CD4-positive, alpha-beta T cell treated with Interleukin-6 at 100 ng/mL for 8 hours (primary cell): Measurements from ENCODE around the gene BAHD1.

Experiments
- DNase-seq: peaks from one replicate; pipeline ENCODE4 v3.0.0-alpha.2; 2020; ENCODE audit warnings: mixed read lengths, low spot score

BAHD1 gene

DNA sequence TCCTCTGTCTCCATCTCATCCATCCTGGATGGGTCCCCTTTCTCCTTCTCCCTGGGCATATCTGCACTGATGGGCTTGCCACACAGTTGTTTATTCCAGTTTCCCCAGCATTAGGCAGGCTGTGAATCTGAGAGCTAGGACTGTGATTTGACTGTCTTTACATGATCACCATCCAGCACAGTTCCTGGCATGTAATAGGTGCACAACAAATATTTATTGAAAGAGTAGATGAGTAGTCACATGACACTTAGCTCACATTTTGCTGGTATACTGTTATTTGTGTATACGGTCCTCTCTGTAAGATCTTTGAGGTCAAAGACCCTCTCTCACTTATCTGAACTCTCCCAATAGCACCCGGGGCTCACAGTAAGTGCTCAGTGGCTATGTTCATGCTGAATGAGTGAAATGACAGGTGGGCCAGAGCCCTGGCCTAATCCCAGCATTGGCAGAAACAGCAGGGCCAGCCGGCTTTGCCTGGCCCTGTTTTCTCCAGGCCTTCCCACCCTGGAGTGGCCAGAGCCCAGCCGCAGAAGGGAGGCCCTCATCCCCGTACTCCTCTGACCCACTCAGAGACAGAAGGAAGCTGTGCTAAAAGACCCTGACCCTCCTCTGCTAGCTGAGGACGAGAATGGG is 16.2 kb upstream of the BAHD1 start:
- DNase-seq = no peak

DNA sequence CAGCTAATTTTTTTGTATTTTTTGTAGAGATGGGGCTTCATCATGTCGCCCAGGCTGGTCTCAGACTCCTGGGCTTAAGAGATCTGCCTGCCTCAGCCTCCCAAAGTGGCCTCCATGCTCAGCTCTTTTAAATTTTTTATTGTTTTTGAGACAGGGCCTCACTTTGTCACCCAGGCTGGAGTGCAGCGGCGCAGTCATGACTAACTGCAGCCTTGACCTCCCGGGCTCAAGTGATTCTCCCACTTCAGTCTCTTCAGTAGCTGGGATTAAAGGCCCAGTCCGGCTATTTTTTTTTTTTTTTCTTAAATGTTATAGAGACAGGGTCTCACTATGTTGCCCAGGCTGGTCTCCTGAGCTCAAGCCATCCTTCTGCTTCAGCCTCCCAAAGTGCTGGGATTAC is 15.1 kb upstream of the BAHD1 start:
- no peak for DNase-seq

DNA sequence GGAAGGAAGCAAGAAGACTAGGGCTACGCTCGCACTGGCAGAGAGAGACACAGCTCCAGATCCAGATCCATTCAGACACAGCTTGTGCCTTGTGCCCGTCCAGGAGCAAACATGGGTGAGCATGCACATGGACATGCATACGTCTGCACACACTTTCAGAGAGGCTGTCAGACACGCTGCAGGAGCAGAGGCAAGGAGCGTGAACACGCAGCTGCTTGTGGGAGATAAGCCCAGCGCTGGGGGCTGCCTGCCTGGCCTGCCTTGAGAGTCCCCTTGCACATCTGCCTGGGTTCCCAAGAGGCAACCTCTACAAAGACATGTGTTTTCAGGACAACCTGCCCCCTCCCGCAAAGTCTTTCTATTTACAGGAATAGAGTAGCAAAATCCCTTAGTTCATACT is 13.6 kb upstream of the BAHD1 start:
- no peak for DNase-seq

DNA sequence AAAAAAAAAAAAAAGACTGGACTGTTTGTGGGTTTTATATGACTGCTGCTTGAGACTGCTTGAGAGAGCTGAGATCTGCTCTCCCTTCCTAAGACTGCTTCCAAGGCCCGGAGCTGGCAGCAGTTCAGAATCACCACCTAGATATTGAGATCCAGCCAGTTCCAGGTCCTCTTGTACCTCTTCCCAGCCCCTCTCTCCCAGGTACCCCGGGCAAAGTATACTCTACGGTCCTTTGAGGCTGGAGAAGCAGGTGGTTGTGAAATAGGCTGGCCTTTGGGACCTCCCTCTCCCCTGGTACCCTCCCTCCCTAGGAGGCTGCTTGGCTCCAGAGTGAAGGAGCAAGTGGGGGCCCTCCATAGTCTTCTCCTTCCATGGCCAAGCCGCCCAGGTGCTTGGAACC is 12.6 kb upstream of the BAHD1 start:
- DNase-seq = no peak

DNA sequence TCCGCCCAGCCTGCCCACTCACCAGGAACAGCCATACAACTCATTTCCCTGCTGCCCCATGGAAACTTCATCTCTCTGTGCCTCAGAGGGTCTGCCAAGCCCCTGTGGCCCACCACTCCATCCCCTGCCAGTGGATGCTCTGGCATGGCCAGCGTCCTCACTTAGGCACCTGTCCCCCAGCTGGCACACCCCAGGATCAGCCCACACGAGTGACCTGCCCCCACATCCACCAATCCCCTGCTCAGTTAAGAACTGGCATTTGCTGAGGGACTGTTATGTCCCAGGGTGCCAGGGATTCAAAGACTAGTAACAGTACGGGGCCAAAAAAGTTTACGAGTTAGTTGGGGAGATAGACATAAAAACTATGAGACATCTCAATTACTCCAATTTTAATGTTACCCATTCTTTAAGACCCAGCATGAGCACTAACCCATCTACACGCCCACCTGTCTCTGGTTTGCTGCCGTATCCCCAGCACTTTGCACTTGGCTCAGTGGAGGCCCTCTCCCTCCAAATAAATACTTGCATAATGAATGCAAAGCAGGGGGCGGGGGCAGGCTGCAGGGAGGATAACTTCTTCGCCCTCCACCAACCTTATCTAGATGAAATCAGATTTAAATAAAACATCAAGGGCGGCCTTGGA is 11.6 kb upstream of the BAHD1 start:
- no peak for DNase-seq

DNA sequence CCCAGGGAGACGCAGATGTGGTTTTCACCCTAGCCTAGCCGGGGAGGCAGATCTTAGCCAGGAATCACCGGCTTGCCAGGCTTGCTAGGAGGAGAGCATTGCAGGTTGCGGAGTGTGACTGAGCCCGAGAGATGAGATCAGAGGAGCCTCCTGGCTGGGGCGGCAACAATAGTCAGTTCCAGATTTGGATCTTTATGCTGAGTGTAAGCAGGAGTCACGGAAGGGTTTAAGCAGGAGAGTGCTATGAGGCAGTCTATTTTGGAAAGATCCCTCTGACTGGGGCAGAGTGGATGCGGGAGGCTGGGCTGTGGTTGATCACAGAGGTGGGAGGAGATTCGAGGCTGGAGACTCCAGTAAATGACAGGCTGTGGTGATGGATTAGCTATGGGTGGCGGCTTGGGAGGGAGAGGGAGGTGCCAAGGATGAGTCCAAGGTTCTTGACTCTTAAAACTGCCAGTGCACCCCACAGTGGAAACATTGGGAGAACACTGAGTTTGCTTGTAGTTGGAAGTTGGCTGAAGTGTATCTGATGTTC is 10.4 kb upstream of the BAHD1 start:
- no peak for DNase-seq

DNA sequence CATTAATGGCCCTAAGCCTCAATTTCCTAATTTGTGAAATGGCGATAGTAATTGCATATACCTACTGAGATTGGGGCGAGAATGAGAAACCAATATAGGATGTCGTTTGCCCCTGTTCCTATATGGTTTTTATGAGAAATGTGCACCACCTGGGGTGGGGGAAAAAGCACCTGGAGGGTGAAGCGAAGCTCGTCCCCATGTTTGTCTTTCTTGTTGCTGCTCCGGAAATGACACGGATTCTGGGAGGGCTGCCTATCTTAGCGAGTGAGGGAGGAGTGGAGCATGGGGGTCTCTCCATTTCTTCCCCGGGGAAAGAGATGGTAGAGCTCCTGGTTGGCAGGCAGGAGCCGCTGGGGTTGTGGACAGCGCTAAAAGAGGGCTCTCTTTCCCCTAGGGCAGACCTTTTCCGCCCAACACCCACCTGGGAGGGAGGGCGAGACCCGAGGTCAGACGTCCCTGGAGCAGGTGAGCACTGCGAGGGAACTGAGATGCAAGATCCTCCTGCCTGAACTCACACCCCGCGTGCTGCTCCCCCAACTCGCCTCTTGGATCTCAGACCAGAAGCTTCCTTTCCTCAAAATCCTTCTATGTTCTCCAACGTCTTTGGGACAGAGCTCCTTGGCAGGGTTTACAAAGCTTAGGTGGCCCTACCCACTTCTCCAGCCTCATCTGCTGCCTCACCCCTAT is 5.6 kb upstream of the BAHD1 start:
- no peak for DNase-seq

DNA sequence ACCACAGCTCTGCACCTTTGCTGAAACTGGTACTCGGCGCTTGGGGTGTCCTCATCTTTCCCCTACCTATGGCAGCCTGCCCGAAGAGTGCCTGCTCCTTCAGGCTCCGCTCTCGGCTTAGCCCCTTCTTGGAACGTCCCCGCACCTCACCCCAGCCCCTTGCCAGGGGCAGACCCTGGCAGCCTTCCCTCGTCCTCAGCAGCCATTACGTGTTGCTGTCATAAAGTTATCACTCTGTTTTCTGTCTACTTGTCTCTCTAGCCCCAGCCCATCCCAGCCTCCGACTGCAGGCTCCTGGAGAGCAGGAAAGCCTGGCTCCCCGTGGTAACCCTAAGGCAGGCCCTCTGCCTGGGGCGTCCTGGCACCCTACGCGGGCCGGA is 5.1 kb upstream of the BAHD1 start:
- DNase-seq = no peak

DNA sequence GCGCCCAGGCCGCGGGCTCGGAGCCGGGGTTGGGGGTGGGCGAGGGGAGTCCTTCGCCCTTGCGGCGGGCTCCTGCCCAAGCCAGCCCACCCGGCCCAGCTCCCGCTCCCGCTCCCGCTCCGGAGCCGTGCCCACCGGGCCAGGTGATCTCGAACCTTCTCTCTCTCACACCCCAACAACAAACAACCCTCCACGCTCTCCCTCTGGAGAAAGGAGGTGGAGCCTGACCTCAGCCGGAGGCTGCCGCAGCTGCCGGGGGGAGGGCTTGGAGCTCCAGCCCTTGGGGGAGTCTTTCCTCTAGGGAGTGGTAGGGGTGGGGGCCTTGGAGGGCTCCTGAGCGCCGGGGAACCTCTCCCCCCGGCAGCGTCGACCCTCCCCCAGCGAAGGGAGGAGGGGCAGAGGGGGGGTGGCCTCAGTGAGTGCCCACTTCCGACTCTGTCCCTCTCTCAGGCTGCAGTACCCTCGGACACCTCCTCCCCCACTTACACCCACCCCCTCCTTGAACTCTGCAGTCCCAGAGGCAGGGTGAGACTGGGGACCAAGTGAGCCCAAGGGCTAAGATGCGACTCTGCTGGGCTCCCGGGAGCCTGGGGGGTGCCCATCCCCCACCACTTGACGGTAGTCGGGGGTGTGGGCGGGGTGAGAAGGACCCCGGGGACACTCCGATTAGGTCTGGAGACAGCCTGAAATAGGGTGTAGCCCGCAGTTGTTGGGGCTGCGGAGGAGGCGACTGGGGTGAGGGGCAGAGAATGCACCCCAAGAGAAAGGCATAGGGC is 4.4 kb upstream of the BAHD1 start:
- DNase-seq = no peak

DNA sequence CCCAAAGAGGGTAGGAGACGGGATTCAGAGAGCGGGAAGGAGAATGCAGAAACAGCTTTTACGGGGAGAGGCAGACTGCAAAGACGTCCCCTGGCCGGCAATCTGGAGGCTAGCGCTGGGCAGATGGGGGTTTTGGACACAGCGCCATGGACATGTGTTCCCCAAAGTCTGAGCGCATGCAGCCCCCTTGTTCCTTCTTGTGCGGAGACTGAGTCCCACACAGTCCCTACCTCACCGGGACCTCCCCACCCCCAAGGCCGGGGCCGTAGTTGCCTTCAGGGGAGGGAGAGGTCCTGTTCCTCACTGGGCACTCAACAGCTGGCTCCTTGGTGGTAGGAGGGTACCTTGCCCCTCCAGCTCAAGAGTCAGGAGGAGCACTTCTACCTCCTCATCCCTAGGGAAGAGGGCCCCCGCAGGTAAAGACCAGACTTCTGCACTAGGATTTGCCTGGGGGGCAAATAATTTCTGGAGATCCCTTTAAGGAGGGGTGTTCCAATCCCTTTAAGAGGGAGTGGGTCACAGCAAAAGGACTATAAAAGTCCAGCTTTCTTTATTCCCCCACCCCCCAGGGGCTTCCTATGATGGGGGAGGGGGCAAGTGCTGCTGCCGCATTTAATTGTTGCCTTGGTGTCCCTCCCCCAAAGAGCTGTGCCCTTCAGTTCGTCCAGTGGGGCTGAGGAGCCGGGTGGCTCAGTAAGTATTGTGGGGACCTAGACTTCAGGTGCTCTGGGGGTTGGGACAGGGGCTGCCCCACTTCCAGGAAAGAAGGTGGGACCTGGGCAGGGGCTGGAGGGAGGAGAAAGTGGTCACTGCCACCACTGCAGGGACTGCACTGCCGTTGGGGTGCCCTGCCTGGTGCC is 3.6 kb upstream of the BAHD1 start:
- DNase-seq = no peak

DNA sequence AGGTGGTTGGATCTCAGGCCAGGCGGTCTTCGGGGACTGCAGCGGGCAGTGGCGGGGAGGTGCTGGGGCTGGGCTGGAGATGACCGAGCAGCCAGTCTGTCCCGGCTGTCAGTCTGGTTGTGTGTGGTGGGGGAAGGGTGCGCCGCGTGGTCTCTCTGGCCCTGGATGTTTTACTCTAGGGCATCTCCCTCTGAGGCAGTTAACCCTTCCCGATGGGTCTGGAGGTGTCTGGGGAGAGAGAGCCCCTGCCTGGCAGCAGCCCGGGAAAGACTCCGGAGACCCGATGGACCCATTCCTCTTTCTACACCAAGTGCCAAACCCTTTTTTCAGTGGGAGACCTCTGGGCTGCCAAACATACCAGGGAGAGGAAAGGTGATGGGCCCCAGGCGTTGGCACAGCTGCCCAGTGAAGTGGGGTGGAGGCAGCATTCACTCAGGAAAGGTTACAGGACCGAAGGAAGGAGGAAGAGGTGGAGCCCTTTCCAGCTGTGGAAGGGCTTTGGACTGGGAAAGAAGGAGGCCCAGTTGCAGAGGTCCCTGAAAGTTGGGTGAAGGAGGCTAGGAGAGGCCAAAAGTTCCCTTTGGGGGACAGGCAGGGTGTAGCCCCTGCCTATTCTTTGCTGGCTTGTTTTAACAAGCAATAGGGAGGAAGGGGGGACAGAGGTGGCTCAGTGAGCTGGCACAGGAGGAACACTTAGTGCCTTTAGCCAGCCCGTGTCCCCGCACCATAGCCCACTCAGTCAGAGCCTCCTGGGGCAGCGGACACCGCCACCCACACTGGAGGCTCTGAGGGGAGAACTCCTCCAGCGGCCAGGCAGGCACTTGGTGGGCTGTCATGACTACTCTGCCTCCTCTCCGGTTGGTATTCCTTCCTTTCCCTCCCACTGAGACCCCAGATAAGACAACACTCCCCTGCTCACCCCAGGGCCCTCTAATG is 2.7 kb upstream of the BAHD1 start:
- no peak for DNase-seq

DNA sequence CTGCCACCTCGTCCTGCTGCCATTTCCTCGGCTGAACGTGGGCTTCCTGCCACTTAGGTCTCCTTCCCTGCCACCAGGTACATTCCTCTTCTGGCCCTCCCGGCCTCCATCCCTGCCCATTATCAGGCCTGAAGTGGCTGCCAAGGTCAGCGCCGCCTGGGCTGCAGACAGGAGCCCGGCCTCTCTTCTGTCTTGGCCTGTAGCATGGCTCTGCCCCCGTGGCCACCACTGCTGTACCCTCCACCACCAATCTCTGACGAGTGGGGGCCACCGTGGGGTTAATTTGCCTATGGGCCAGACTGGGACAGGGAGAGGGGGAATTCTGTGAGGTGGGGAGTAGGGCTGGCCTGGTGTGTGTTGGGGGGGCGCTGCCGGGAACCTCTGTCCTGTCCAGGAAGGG is 2.0 kb upstream of the BAHD1 start:
- DNase-seq = no peak

DNA sequence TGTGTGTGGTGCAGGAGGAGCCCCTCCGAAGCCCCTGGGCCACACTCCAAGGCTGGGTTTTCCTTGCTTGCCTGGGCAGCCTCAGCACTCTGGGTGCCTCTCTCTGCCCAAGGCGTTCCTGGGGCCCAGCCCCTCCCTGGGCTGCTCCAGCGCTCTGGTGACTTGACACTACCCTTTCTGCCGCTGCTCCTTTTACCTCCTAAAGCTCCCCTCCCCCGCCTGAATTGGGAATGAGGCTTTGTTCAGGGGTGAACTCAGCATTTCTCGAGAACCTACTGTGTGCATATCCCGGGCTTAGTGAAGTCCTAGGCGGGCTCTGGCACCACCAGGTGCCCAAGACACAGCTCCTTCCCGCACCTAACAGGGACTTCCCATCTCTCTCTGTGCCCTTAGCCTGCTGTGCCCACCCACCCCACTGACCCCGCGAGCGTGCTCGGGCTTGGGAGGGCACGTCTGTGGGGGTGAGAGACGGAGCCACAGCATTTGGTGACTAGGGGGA is 1.2 kb upstream of the BAHD1 start:
- no peak for DNase-seq

DNA sequence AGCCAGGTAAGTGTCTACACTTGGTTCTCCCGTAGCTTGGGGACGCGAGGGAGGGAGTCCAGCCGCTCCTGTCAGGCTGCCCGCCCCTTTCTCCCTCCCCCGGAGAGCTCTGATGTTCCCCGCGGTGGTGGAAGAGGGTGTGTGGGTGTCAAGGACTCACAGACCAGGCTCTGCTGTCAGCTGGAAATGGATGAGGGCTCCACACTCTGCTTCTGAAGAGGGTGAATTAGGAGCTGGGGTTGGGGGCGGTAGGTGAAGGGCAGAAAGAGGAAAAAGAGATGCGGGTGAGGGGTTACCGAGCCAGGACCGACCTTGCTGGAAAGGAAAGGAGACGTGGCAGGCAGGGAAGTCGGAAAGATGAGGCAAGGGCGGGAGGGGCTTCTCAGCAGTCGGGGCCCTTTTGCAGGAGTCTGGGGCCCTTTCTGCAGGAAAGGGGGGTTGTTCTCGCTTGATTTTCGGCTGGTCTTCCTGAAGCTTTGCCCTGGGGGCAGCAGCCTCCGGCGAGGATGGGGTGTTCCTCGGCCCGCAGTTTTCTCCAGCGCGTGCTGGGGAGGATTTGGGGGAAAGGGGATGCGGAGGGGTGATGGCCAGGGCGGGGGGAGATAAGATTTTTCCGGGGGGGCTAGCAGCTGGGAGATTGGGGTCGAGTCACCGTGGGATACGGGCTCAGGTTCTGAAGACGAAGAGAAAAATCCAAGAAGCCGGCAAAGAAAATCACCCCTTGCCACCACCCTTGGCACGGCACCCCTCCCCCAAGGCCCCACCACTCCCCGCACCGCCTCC is 602 bp upstream of the BAHD1 start:
- DNase-seq = no peak

DNA sequence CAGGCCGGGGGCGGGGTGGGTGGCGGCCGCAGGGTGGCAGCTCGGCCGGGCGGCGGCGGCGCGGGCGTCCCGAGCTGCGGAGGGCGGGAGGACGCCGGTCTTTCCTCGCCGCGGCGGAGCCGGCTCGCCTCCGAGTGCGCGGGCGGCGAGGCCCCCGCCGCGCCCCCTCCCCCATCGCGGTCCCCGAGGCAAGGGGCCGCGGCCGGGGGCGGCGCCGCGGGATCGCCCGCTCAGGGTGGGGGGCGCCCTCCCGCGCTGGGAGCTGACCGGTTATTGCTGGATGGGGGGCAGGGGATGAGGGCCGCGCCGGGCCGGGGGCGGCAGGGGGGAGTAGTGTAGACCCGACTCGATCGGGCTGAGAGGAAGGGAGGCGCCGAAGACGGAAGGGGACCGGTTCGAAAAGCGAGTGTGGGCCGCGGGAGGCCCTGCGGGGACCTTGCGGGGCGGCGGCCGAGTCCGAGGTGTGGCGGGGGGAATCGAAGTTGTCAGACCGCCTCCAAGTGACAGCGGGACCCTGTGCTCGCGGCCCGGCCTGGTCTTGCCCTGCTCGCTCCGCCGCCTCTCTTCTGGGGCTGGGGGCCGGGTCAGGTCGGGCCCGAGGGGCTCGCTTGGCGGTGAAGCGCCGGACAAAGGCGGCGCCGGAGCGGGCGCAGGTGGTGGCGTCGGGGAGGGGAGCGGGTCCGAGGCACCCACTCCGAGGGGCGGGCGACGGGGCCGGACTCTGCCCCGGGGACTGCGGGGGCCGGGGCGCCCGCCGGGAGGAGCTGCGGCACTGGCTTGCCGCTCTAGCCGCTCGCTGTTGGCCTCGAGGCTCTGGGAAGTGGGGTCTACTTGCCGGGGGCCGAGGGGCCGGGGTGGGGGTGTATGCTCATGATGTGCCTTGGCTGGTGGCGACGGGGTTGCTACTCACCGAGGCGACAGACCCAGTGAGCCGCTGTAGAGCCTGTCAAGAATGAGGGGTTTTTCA is 1.1 kb downstream of the BAHD1 start:
- no peak for DNase-seq

DNA sequence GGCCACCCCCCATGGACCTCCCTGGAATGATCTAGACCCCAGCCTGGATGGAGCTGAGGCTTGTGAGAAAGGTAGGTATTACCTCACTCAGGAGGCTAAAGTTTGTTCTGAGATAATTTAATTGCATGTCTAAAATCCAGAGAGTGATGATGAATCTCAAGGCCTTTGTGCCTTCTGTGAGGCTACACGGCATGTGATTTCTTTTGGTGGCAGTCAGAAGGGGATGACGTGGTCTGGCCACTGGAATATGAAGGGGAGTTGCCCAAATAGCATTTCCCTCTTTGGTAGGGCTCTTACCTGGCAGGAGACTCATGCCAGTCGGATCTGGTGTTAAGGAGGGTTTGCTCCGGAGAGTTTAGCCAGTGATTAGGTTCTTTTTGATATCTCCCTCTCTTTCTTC is 2.5 kb downstream of the BAHD1 start:
- DNase-seq = no peak

DNA sequence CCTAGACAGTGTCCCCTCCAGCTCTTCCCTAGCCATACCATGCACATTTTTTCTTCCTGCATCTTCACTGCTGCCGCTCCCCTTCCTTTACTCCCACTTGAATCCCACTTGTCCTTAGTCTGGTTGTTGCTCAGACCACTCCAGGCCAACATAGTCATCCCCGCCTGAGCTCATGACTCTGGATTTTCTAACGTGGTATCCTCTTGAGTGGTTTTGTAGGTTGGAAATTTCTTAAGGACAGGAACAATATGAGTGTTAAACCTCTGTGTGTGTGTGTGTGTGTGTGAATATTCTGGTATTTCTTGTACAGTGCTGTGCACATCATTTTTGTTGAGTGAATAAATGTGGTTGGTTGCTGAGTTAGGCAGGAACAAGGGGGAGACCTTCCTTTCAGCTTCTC is 3.1 kb downstream of the BAHD1 start:
- no peak for DNase-seq

DNA sequence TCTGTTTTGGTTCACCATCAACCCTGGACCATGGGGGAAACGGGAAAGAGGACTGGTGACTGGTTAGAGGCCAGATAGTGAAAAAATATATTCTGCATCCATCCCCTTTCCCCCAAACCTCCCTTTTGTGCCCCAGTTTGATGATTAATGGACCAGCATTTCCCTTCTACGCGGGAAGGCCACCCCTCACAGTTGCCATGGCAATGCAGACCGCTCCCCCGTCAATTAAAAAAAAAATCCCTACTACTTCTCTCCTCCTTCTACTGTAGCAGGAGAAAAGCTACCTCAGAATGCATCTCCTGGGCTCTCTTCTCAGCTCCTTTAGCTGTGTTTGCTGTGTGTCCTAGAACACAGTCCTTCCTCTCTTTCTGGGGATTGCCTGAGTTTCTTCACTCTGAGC is 4.0 kb downstream of the BAHD1 start:
- DNase-seq = no peak
